ENCODE data around the gene DEFB113. TPM values are rescaled to one million over a fixed set of nuclear protein-coding genes. Genes with fewer than 3 reads are reported as not detected.

DEFB113 gene
- total RNA-seq, 2 donors from 2014 or later: not detected

DNA sequence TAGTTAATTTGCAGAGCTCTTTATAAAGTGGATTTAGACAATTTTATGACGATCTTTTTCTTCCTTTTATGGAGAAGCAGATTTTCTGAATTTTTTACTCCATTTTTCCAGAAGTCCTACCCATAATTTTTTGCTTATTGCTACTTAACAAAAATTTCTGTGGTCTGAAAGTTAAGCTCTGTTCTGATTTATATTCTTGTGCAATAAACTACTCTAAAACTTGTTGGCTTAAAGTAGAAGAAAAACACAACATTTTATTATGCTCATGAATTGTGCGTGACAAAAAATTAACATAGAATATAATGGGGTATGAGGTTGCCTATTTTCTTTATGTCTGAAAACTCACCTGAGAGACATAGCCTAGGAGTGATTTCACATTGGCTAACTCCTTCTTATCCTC, 2.6 kb downstream of the DEFB113 start:
- DNase-seq: no peak
- H3K4me1 ChIP-seq: no peaks in the 10 kb centered on the region
- no peak overlapping the region for H3K9ac ChIP-seq (ENCODE audit: low read depth in 2 of 2, low read length in 2 of 2)
- H3K27ac ChIP-seq: no peak overlapping the region
- intact Hi-C loops (cut with DNase I): no loop called here
- H3K4me3 ChIP-seq: no peak overlapping the region
- no peak for TF ChIP-seq CTCF (IDR thresholded peaks at IDR 0.05)
- H3K9me3 ChIP-seq: no peaks in the 10 kb centered on the region
- H3K36me3 ChIP-seq: no peaks in the 10 kb centered on the region
- H3K27me3 ChIP-seq: no peaks in the 10 kb centered on the region

DNA sequence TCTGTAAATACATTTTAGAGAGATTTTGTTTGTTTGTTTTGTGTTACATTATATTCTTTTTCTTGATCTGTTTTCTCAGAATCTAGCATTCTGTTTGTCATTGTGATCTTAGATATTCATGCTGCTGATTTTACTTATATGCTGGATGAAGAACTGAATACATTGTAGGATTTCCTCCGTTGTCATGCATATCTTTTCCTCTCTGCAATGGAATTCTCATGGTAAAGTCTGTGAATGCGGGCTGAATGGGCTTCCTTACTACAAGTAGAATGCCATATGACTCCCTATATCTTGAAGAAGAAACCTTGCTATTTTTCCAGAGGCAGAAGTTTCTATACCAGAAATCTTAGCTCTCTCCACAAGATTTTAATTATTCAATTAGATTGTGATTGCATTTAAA, 3.1 kb downstream of the DEFB113 start:
- no peak overlapping the region for H3K4me3 ChIP-seq
- H3K27ac ChIP-seq: no peak overlapping the region
- DNase-seq: no peak
- no peaks in the 10 kb centered on the region for H3K36me3 ChIP-seq
- H3K27me3 ChIP-seq: no peaks in the 10 kb centered on the region
- no peak overlapping the region for H3K9ac ChIP-seq (ENCODE audit: low read depth in 2 of 2, low read length in 2 of 2)
- intact Hi-C loops (cut with DNase I): no loop called here
- no peaks in the 10 kb centered on the region for H3K9me3 ChIP-seq
- TF ChIP-seq CTCF (IDR thresholded peaks at IDR 0.05): no peak
- no peaks in the 10 kb centered on the region for H3K4me1 ChIP-seq

GRCh38 chr6:49964064-49964463, 5.4 kb downstream of the DEFB113 start, which contains the start of gene DEFB114:
TSS of gene DEFB114 (minus strand) at chr6:49964164. CDS start at chr6:49964105, 59 bp downstream.
- H3K4me3 ChIP-seq: no peak within 1 kb of the TSS
- H3K4me1 ChIP-seq: no peaks in the 10 kb centered on the region
- H3K9ac ChIP-seq (ENCODE audit: low read depth in 2 of 2, low read length in 2 of 2): no peak within 1 kb of the TSS
- intact Hi-C loops (cut with DNase I): no loop called here
- no peaks in the 10 kb centered on the region for H3K27me3 ChIP-seq
- DNase-seq: no peak
- no peak for TF ChIP-seq CTCF (IDR thresholded peaks at IDR 0.05)
- no peaks in the 10 kb centered on the region for H3K9me3 ChIP-seq
- H3K36me3 ChIP-seq: no peaks in the 10 kb centered on the region
- H3K27ac ChIP-seq: no peak within 1 kb of the TSS

DNA sequence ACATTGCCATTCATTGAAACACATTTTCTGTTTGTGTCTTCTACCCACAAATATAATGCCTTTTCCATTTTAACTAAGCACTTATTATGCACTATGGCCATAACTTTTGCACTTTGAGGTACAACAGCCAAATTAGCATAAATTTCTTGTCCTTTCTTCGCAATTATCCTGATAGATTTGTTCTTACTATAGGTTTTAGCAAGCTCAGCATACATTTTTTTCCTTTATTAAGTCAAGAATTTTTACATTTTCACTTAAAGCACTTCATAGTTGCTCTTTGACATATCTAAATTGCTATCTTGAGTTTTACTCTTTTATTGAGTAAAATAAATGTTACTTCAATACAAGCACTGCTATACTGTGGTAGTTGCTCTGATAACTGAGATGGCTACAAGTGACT, 11.2 kb downstream of the DEFB113 start:
- no peak for DNase-seq
- TF ChIP-seq CTCF (IDR thresholded peaks at IDR 0.05): no peak
- no peaks in the 10 kb centered on the region for H3K27me3 ChIP-seq
- H3K4me3 ChIP-seq: no peak overlapping the region
- H3K36me3 ChIP-seq: no peaks in the 10 kb centered on the region
- no peak overlapping the region for H3K9ac ChIP-seq (ENCODE audit: low read depth in 2 of 2, low read length in 2 of 2)
- H3K27ac ChIP-seq: no peak overlapping the region
- intact Hi-C loops (cut with DNase I): no loop called here
- H3K4me1 ChIP-seq: no peaks in the 10 kb centered on the region
- H3K9me3 ChIP-seq: no peaks in the 10 kb centered on the region

- no peak overlapping the region for H3K9ac ChIP-seq (ENCODE audit: low read depth in 2 of 2, low read length in 2 of 2)
- no peaks in the 10 kb centered on the region for H3K9me3 ChIP-seq
- H3K4me1 ChIP-seq: no peaks in the 10 kb centered on the region
- intact Hi-C loops (cut with DNase I): no loop called here
- H3K36me3 ChIP-seq: no peaks in the 10 kb centered on the region
- no peak for TF ChIP-seq CTCF (IDR thresholded peaks at IDR 0.05)
- H3K4me3 ChIP-seq: no peak overlapping the region
- no peak overlapping the region for H3K27ac ChIP-seq
- no peaks in the 10 kb centered on the region for H3K27me3 ChIP-seq
- DNase-seq: no peak
These were observed 13.6 kb downstream of the DEFB113 start for GRCh38 chr6:49955847-49956246.

DNA sequence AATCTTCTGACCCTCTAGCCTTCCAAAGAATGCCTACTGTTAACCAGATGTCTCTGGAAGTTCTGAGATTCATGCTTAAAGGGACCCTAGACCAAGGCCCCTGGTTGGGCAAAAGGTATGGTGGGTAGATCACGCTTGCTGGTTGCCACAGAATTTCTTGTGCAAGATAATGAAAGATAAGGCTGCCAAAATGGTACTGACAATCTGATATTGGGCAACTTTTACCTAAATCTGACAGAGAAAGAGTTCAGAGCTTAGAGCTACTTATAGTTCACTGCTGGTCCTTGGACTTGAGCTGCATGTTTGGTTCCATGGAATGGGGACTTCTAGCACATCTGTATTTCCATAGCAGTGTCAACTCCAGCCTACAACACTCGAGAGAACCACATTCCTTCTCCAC, 17.5 kb downstream of the DEFB113 start:
- TF ChIP-seq CTCF (IDR thresholded peaks at IDR 0.05): no peak
- no peak for DNase-seq
- no peaks in the 10 kb centered on the region for H3K4me1 ChIP-seq
- no peaks in the 10 kb centered on the region for H3K36me3 ChIP-seq
- H3K9ac ChIP-seq (ENCODE audit: low read depth in 2 of 2, low read length in 2 of 2): no peak overlapping the region
- no peaks in the 10 kb centered on the region for H3K27me3 ChIP-seq
- H3K9me3 ChIP-seq: no peaks in the 10 kb centered on the region
- intact Hi-C loops (cut with DNase I): no loop called here
- no peak overlapping the region for H3K27ac ChIP-seq
- no peak overlapping the region for H3K4me3 ChIP-seq

All from colonic mucosa (tissue), 4 donors.